K562 (cell line): ENCODE data around the gene CHST8. TPM values are rescaled to one million over a fixed set of nuclear protein-coding genes. Genes with fewer than 3 reads are reported as not detected.

Experiments
- HDAC2 ChIP-seq: fragments of 450-650 bp; IDR thresholded peaks from 2 replicates; pipeline ENCODE4 v1.6.1; 2016; ENCODE audit warnings: mild to moderate bottlenecking
- L3MBTL2 ChIP-seq: fragments of 450-650 bp; IDR thresholded peaks from 2 replicates; pipeline ENCODE4 v1.6.1; 2016; ENCODE audit warnings: mild to moderate bottlenecking, moderate library complexity
- MCM7 ChIP-seq, 2 experiments: fragments of 450-650 bp; IDR thresholded peaks; 2 replicates each; pipeline ENCODE4 v1.6.1; 2016 to 2018
- PREB ChIP-seq: sonication (generic); formaldehyde crosslinking; IDR thresholded peaks from 2 replicates; pipeline ENCODE4 v1.8.1; 2023; ENCODE audit warnings: mild to moderate bottlenecking, missing genetic modification reagents
- SMAD4 ChIP-seq: fragments of 250-450 bp; sonication (Bioruptor Pico); conservative IDR thresholded peaks from 2 replicates; pipeline ENCODE4 v1.8.0; 2021; ENCODE audit warnings: inconsistent platforms, mild to moderate bottlenecking, moderate library complexity
- ZBTB11 ChIP-seq, 3 experiments: fragments of 200-800 bp in 1 of 3; fragments of 250-450 bp in 1 of 3; fragments of 450-650 bp in 1 of 3; sonication (Bioruptor Pico) in 1 of 3; sonication (Bioruptor generic) in 1 of 3; formaldehyde crosslinking in 1 of 3; IDR thresholded peaks; 2 replicates each; pipeline versions ENCODE4 v1.6.1 to v1.8.0; 2016 to 2022; ENCODE audit warnings: mild to moderate bottlenecking in 2 of 3, missing genetic modification characterization in 2 of 3, missing compliant biosample characterization in 1 of 3, moderate library complexity in 1 of 3
- ZBTB33 ChIP-seq: sonication (generic); formaldehyde crosslinking; IDR thresholded peaks from 2 replicates; pipeline ENCODE4 v1.8.1; 2023; ENCODE audit warnings: mild to moderate bottlenecking, missing genetic modification reagents
- ZFX ChIP-seq: sonication (generic); formaldehyde crosslinking; IDR thresholded peaks from 2 replicates; pipeline ENCODE4 v1.8.0; 2022; ENCODE audit warnings: mild to moderate bottlenecking, missing genetic modification reagents, moderate library complexity
- ZNF407 ChIP-seq: fragments of 450-650 bp; IDR thresholded peaks from 2 replicates; pipeline ENCODE4 v1.6.1; 2016; ENCODE audit warnings: low read depth
- polyA plus RNA-seq, 8 experiments: library from polyadenylated mRNA; depleted of rRNA in 4 of 8; stranded (reverse) in 5 of 8; unstranded in 3 of 8; fragments of >200 nt; fragmentation: Nextera tagmentation in 2 of 8; fragmentation: Illumina TruSeq in 1 of 8; extraction: Ambion mirVana in 2 of 8; extraction: Trizol in 1 of 8; gene quantifications; 2 replicates each; pipeline versions ENCODE4 v1.2.1 to v1.2.3, GENCODE V29; 2011 to 2014; ENCODE audit warnings: inconsistent platforms in 1 of 8, missing spikeins in 1 of 8
- total RNA-seq, 7 experiments: library from RNA; depleted of rRNA in 6 of 7; stranded (reverse); fragments of >200 nt in 6 of 7; fragmentation: Illumina TruSeq in 2 of 7; extraction: Trizol in 2 of 7; gene quantifications; 2 replicates each; pipeline versions ENCODE4 v1.2.1 to v1.2.3, GENCODE V29; 2011 to 2021; ENCODE audit warnings: low replicate concordance in 1 of 7

CHST8 gene
- total and polyA plus RNA-seq, 9 of the 15 experiments (the other 6 are each of a cell fraction or from before 2014, with no cell fraction given) = 0.11 TPM; not detected in 8

GRCh38 chr19:33795370-33796163, 173.8 kb downstream of the CHST8 start (continued):
- TF ChIP-seq ZNF407 (no peak), PREB (no peak), L3MBTL2 (peak; percentile 48; the same call in 1 of the 2 replicates), ZBTB11 (CRISPR knock-in tag; IDR thresholded peaks at IDR 0.05) (peak in 2 of 3 experiments; percentile 26 to 71; a peak in 3 of 6 replicates), HDAC2 (0 out of 2 replicates have a peak, but pooled peaks have one; percentile 19), ZFX (CRISPR knock-in tag) (peak; percentile 58), ZBTB33 (CRISPR knock-in tag) (no peak), MCM7 (IDR thresholded peaks at IDR 0.05) (no peak), SMAD4 (CRISPR knock-in tag) (peak; percentile 85)
